Suprapubic skin (tissue), 4 donors: ENCODE measurements around the gene C10orf88. TPM values are rescaled to one million over a fixed set of nuclear protein-coding genes. Genes with fewer than 3 reads are reported as not detected.

Source experiments
- DNase-seq, 2 donors: peaks; one replicate each; pipeline ENCODE4 v3.0.0-alpha.2; 2019; ENCODE audit warnings: low spot score in 2 of 2
- H3K27ac ChIP-seq: fragments of 200-600 bp; sonication (generic); one replicate; pipeline ENCODE4 v1.5.1; 2019
- H3K27me3 ChIP-seq: fragments of 200-600 bp; sonication (generic); one replicate; pipeline ENCODE4 v1.5.1; 2019
- H3K36me3 ChIP-seq: fragments of 200-600 bp; sonication (generic); one replicate; pipeline ENCODE4 v1.5.1; 2019
- H3K4me1 ChIP-seq: fragments of 200-600 bp; sonication (generic); one replicate; pipeline ENCODE4 v1.5.1; 2019
- H3K4me3 ChIP-seq: fragments of 200-600 bp; sonication (generic); one replicate; pipeline ENCODE4 v1.5.1; 2019; ENCODE audit warnings: mild to moderate bottlenecking
- H3K9me3 ChIP-seq: fragments of 200-600 bp; sonication (generic); one replicate; pipeline ENCODE4 v1.5.1; 2019
- EP300 ChIP-seq: sonication (generic); formaldehyde crosslinking; IDR thresholded peaks from one replicate; pipeline ENCODE4 v1.6.1; 2017; ENCODE audit warnings: antibody characterized with exemption
- POLR2A ChIP-seq, 2 donors: fragments of 450-650 bp; IDR thresholded peaks; one replicate each; pipeline ENCODE4 v1.6.1; 2017; ENCODE audit warnings: antibody characterized with exemption in 2 of 2, mild to moderate bottlenecking in 2 of 2, moderate library complexity in 2 of 2
- POLR2AphosphoS5 ChIP-seq, 3 donors: sonication (generic); formaldehyde crosslinking; IDR thresholded peaks; one replicate each; pipeline ENCODE4 v1.6.1; 2017; ENCODE audit warnings: antibody characterized with exemption in 3 of 3
- WGBS: methylation state at CpG from one replicate; pipeline ENCODE4 v1.1.5; 2018; 5-methylcytosine and 5-hydroxymethylcytosine counted together
- total RNA-seq, 4 donors: library from RNA; depleted of rRNA; stranded (reverse); fragments of >200 nt; gene quantifications; one replicate each; pipeline ENCODE4 v1.1.0, GENCODE V29; 2016
- TF ChIP-seq, protein P1 (sequence below), 2 donors: fragments of 200-600 bp in 1 of 2; fragments of 450-650 bp in 1 of 2; sonication (generic) in 1 of 2; IDR thresholded peaks; one replicate each; pipeline ENCODE4 v1.5.1; 2016 to 2019; ENCODE audit warnings: antibody characterized with exemption in 2 of 2, mild to moderate bottlenecking in 1 of 2, moderate library complexity in 1 of 2

Gene C10orf88
- total RNA-seq, 4 donors from 2014 or later: 3.7 to 8.9 (median 5.5) TPM

DNA sequence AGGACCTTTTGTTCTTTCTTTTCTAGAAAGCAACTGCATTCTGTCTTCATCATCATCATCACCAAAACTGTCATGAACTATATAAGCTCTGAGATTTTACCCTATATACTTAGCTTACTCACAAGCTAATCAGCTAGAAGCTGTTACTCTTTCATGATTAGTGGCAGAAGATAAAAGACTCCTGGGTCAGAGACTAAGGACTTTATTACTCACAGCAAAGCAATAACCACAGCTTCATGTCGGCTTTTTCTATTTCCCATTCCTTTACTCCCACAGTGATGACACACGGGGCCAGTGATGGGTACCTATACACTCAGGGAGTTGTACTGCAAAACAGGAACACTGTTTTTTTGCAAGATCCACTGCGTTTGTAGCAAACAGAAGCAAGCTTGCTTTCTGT is 8.4 kb upstream of the C10orf88 start:
- Histone ChIP-seq H3K27ac (no peak overlapping the region), H3K4me1 (no peaks in the 10 kb centered on the region), H3K36me3 (no peaks in the 10 kb centered on the region), H3K27me3 (no peaks in the 10 kb centered on the region), H3K4me3 (no peak overlapping the region), H3K9me3 (peaks cover 10% of the 10 kb centered on the region)
- TF ChIP-seq POLR2A (IDR thresholded peaks at IDR 0.05): no peak
- TF ChIP-seq, protein P1, sequence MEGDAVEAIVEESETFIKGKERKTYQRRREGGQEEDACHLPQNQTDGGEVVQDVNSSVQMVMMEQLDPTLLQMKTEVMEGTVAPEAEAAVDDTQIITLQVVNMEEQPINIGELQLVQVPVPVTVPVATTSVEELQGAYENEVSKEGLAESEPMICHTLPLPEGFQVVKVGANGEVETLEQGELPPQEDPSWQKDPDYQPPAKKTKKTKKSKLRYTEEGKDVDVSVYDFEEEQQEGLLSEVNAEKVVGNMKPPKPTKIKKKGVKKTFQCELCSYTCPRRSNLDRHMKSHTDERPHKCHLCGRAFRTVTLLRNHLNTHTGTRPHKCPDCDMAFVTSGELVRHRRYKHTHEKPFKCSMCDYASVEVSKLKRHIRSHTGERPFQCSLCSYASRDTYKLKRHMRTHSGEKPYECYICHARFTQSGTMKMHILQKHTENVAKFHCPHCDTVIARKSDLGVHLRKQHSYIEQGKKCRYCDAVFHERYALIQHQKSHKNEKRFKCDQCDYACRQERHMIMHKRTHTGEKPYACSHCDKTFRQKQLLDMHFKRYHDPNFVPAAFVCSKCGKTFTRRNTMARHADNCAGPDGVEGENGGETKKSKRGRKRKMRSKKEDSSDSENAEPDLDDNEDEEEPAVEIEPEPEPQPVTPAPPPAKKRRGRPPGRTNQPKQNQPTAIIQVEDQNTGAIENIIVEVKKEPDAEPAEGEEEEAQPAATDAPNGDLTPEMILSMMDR (IDR thresholded peaks at IDR 0.05): no peak
- TF ChIP-seq POLR2AphosphoS5 (IDR thresholded peaks at IDR 0.05): no peak
- no peak for TF ChIP-seq EP300
- DNase-seq: no peak
- 63% methylated on average over 3 of the region's 3 CpGs for WGBS

DNA sequence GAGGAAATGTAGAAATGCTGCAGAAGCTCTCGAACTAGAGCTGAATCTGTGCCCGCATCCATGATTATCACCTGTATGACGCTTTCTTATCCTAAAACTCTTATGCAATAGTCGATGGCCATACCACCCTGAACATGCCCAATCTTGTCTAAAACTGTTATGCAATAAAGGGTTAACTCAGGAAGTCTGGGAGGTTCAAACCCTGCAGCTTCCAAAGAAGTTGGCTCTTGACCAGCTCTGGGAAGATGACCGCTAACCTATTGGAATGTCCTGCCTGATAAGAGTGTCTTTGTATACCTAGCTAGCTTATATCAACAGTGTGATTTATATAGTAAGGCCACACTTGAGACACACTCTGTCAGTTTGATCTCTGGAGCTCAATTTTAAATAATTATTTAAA is 3.4 kb upstream of the C10orf88 start:
- no peak for DNase-seq
- H3K4me1 ChIP-seq: peaks cover 18% of the 10 kb centered on the region
- no peaks in the 10 kb centered on the region for H3K36me3 ChIP-seq
- H3K27ac ChIP-seq: no peak overlapping the region
- H3K9me3 ChIP-seq: no peaks in the 10 kb centered on the region
- 79% methylated on average over 5 of the region's 5 CpGs for WGBS
- no peak overlapping the region for H3K4me3 ChIP-seq
- H3K27me3 ChIP-seq: no peaks in the 10 kb centered on the region
- TF ChIP-seq EP300 (no peak), POLR2A (IDR thresholded peaks at IDR 0.05) (no peak), POLR2AphosphoS5 (IDR thresholded peaks at IDR 0.05) (no peak)
- TF ChIP-seq, protein P1 (IDR thresholded peaks at IDR 0.05): no peak

DNA sequence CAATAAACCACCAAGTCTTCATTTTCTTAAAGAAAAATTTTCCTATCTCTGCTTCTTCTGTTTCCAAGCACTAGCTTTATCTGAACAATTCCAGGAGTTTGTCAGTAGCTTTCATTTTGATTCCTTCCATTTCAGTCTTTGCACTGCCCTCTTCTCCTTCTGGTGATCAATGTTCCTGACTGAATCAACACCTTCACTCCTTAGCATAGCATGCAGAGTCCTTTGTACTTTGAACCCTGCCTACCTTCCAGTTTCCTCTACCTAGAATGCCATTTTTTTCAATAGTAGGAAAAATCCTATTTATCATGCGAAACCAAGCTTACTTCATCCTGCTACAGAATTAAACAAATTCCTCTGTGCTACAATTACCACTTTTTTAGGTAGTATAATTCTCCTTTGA is 1.9 kb upstream of the C10orf88 start:
- no peaks in the 10 kb centered on the region for H3K36me3 ChIP-seq
- no peaks in the 10 kb centered on the region for H3K27me3 ChIP-seq
- DNase-seq: no peak
- no peaks in the 10 kb centered on the region for H3K9me3 ChIP-seq
- no peak overlapping the region for H3K27ac ChIP-seq
- 92% methylated on average over 1 of the region's 1 CpG for WGBS
- no peak overlapping the region for H3K4me3 ChIP-seq
- TF ChIP-seq EP300 (no peak), POLR2A (IDR thresholded peaks at IDR 0.05) (no peak), POLR2AphosphoS5 (IDR thresholded peaks at IDR 0.05) (no peak)
- TF ChIP-seq, protein P1 (IDR thresholded peaks at IDR 0.05): no peak
- H3K4me1 ChIP-seq: peaks cover 24% of the 10 kb centered on the region

DNA sequence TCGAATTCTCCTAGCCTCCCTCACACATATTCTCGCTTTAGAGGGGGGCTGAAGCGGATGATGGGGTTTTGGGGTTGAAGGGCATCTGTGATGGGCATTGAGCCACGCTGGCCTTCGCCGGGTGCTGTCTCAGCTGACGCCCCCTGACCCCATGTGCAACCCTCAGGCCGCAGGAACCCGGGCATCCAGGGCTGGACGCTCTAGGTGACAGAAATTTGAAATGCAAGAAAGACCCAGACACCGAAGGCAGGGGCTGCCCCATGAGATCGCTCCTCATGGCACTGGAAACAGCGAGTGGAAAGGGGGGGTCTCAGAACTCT is 664 bp upstream of the C10orf88 start:
- 80% methylated on average over 12 of the region's 13 CpGs for WGBS
- no peak overlapping the region for H3K27ac ChIP-seq

DNA sequence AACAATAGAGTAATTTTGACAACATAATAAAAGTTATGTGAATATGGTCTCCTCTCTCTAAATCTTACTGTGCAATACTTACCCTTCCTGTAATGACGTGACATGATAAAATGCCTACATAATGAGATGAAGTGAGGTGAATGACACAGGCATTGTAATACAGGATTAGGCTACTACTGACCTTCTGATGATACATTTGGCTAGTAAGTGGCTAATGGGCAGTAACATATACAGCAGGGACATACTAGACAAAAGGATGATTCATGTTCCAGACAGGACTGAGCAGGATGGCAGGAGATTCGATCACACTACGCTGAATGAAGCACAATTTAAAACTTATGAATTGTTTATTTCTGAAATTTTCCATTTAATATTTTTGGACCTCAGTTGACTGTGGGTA is 4.7 kb downstream of the C10orf88 start:
- Histone ChIP-seq H3K4me3 (no peak overlapping the region), H3K27me3 (no peaks in the 10 kb centered on the region), H3K36me3 (peaks cover 17% of the 10 kb centered on the region), H3K27ac (no peak overlapping the region), H3K9me3 (no peaks in the 10 kb centered on the region), H3K4me1 (peaks cover 18% of the 10 kb centered on the region)
- TF ChIP-seq POLR2A (IDR thresholded peaks at IDR 0.05) (no peak), EP300 (no peak), POLR2AphosphoS5 (IDR thresholded peaks at IDR 0.05) (no peak)
- TF ChIP-seq, protein P1 (IDR thresholded peaks at IDR 0.05): no peak
- 94% methylated on average over 3 of the region's 3 CpGs for WGBS
- no peak for DNase-seq

More for the DNA sequence above, 664 bp upstream of the C10orf88 start:
- Histone ChIP-seq H3K9me3 (no peaks in the 10 kb centered on the region), H3K27me3 (no peaks in the 10 kb centered on the region), H3K4me1 (peaks cover 24% of the 10 kb centered on the region), H3K36me3 (no peaks in the 10 kb centered on the region), H3K4me3 (peak overlapping the region; percentile 62)
- DNase-seq: peak in 1 of 2 donors; percentile 62
- TF ChIP-seq, protein P1 (IDR thresholded peaks at IDR 0.05): no peak
- TF ChIP-seq EP300 (no peak), POLR2A (IDR thresholded peaks at IDR 0.05) (no peak), POLR2AphosphoS5 (IDR thresholded peaks at IDR 0.05) (no peak)
